ENCODE measurements around the gene PUM2.

DNA sequence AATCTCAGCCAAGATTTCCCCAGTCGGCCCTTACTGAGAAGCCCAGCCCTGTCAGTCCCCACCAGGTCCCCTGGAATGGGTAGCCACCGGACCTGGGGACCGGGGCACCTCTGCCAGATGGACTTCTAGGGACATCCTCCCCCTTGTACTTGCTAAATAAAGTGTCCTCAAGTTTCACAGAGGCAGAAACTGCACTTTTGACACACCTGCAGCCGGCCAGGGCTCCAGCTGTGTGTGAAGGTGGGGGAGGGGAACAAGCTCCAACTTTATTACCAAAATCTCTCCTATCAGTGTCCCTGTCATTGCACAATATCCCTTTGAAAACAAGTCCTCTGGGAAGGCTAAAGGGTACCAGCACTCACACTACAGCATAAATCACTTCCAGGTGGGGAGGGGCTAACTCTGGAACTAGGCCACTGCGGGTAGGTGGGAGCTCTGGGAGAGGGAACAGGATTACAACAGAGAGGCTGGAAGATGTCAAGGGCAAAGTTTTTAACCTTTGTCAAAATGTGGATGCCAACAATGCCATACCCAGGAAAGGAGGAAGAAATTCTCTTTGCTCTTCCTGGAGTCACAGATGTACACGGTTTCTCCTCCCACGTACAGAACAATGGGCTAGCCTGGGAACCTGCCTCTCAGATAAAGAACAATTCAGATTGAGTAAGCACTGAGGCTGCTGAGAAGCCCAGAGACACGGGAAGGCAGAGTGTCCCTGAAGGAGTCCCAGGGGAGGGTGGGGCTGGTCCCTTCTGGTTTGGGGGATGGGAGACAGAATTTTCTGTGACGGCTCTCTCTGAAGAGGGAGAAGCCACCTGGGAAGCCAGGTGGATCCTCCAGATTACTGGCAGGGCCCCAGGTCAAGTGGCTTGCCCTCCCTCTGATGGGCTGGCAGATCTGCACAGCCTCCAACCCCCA lies 136.7 kb downstream of the PUM2 start:
- no peak for TF ChIP-seq EZH2phosphoT487 (IDR thresholded peaks at IDR 0.05; ENCODE audit: borderline replicate concordance, low read depth)
- TF ChIP-seq, protein P1, sequence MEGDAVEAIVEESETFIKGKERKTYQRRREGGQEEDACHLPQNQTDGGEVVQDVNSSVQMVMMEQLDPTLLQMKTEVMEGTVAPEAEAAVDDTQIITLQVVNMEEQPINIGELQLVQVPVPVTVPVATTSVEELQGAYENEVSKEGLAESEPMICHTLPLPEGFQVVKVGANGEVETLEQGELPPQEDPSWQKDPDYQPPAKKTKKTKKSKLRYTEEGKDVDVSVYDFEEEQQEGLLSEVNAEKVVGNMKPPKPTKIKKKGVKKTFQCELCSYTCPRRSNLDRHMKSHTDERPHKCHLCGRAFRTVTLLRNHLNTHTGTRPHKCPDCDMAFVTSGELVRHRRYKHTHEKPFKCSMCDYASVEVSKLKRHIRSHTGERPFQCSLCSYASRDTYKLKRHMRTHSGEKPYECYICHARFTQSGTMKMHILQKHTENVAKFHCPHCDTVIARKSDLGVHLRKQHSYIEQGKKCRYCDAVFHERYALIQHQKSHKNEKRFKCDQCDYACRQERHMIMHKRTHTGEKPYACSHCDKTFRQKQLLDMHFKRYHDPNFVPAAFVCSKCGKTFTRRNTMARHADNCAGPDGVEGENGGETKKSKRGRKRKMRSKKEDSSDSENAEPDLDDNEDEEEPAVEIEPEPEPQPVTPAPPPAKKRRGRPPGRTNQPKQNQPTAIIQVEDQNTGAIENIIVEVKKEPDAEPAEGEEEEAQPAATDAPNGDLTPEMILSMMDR (IDR thresholded peaks at IDR 0.05) = no peak

Measured in SK-N-SH (cell line).